ENCODE results near the gene CAB39L. TPM values are rescaled to one million over a fixed set of nuclear protein-coding genes. Genes with fewer than 3 reads are reported as not detected.

Gene CAB39L
- total and polyA plus RNA-seq, 4 donors: 5.6 to 13.9 (median 10.0) TPM

GRCh38 chr13:49464621-49465325 lies 20.9 kb upstream of the CAB39L start:
- no peak overlapping the region for H3K4me3 ChIP-seq
- peaks cover 10 to 43% (median 28%) of the 10 kb centered on the region in 4 donors for H3K36me3 ChIP-seq (ENCODE audit: control insufficient read depth in 4 of 4, insufficient read depth in 4 of 4, low read length in 4 of 4)
- TF ChIP-seq CTCF (IDR thresholded peaks at IDR 0.05; ENCODE audit: control extremely low read depth, extremely low read depth): no peak
- H3K27me3 ChIP-seq (ENCODE audit: control insufficient read depth in 3 of 3, insufficient read depth in 3 of 3, low read length in 2 of 3): no peaks in the 10 kb centered on the region
- peak; percentile 27 for ATAC-seq (ENCODE audit: insufficient read depth, low FRiP score)
- WGBS, 2 donors: 81 to 90% methylated on average over 4 of the region's 4 CpGs
- no peak overlapping the region for H3K9ac ChIP-seq (ENCODE audit: insufficient read depth in 1 of 2, low read length in 2 of 2)
- DNase-seq: no peak
- H3K9me3 ChIP-seq (ENCODE audit: control insufficient read depth in 4 of 4, insufficient read depth in 3 of 4, low read length in 3 of 4): peaks cover 0 to 3% (median 0%) of the 10 kb centered on the region in 4 donors
- peak overlapping the region in 1 of 2 donors; percentile 40 for H3K27ac ChIP-seq (ENCODE audit: low read depth in 1 of 2, low read length in 1 of 2)
- no peaks in the 10 kb centered on the region for H3K4me1 ChIP-seq (ENCODE audit: control insufficient read depth in 5 of 5, insufficient read depth in 5 of 5, low read length in 5 of 5)

GRCh38 chr13:49464085-49464484 lies 20.2 kb upstream of the CAB39L start:
- no peak for TF ChIP-seq CTCF (IDR thresholded peaks at IDR 0.05; ENCODE audit: control extremely low read depth, extremely low read depth)
- Histone ChIP-seq H3K9ac (ENCODE audit: insufficient read depth in 1 of 2, low read length in 2 of 2) (no peak overlapping the region), H3K9me3 (ENCODE audit: control insufficient read depth in 4 of 4, insufficient read depth in 3 of 4, low read length in 3 of 4) (peaks cover 0 to 3% (median 0%) of the 10 kb centered on the region in 4 donors), H3K27ac (ENCODE audit: low read depth in 1 of 2, low read length in 1 of 2) (no peak overlapping the region), H3K27me3 (ENCODE audit: control insufficient read depth in 3 of 3, insufficient read depth in 3 of 3, low read length in 2 of 3) (no peaks in the 10 kb centered on the region), H3K36me3 (ENCODE audit: control insufficient read depth in 4 of 4, insufficient read depth in 4 of 4, low read length in 4 of 4) (peaks cover 10 to 43% (median 27%) of the 10 kb centered on the region in 4 donors), H3K4me1 (ENCODE audit: control insufficient read depth in 5 of 5, insufficient read depth in 5 of 5, low read length in 5 of 5) (no peaks in the 10 kb centered on the region), H3K4me3 (no peak overlapping the region)
- DNase-seq (no peak), ATAC-seq (ENCODE audit: insufficient read depth, low FRiP score) (no peak)
- 84 to 90% methylated on average over 1 of the region's 1 CpG for WGBS, 2 donors

- DNase-seq (no peak), ATAC-seq (ENCODE audit: insufficient read depth, low FRiP score) (no peak)
- H3K36me3 ChIP-seq (ENCODE audit: control insufficient read depth in 4 of 4, insufficient read depth in 4 of 4, low read length in 4 of 4): peaks cover 10 to 39% (median 21%) of the 10 kb centered on the region in 4 donors
- WGBS, 2 donors: 88 to 95% methylated on average over 1 of the region's 1 CpG
- no peak overlapping the region for H3K4me3 ChIP-seq
- peaks cover 0 to 3% (median 0%) of the 10 kb centered on the region in 4 donors for H3K9me3 ChIP-seq (ENCODE audit: control insufficient read depth in 4 of 4, insufficient read depth in 3 of 4, low read length in 3 of 4)
- no peak overlapping the region for H3K27ac ChIP-seq (ENCODE audit: low read depth in 1 of 2, low read length in 1 of 2)
- TF ChIP-seq CTCF (IDR thresholded peaks at IDR 0.05; ENCODE audit: control extremely low read depth, extremely low read depth): no peak
- no peak overlapping the region for H3K9ac ChIP-seq (ENCODE audit: insufficient read depth in 1 of 2, low read length in 2 of 2)
- H3K27me3 ChIP-seq (ENCODE audit: control insufficient read depth in 3 of 3, insufficient read depth in 3 of 3, low read length in 2 of 3): no peaks in the 10 kb centered on the region
- peaks cover 0 to 3% (median 0%) of the 10 kb centered on the region in 5 donors for H3K4me1 ChIP-seq (ENCODE audit: control insufficient read depth in 5 of 5, insufficient read depth in 5 of 5, low read length in 5 of 5)
These were observed 15.7 kb upstream of the CAB39L start for GRCh38 chr13:49459580-49459979.

All from lung (tissue), 12 donors.